Mammary epithelial cell (primary cell): ENCODE measurements around the gene PRDX5.

Source experiments
- EZH2 ChIP-seq: IDR thresholded peaks from 2 replicates; pipeline ENCODE4 v1.6.1; 2012; ENCODE audit warnings: low read length, inconsistent platforms, borderline replicate concordance
- TF ChIP-seq, protein P1 (sequence below), 2 donors: IDR thresholded peaks in 1 of 2; conservative IDR thresholded peaks in 1 of 2; 2 replicates each; pipeline ENCODE4 v1.5.1; 2011 to 2012; ENCODE audit warnings: inconsistent platforms in 2 of 2, low read length in 2 of 2, mild to moderate bottlenecking in 2 of 2, control low read depth in 1 of 2, low read depth in 1 of 2; ENCODE audit not compliant: insufficient read depth in 1 of 2; ENCODE audit errors: extremely low read depth in 1 of 2

- TF ChIP-seq, protein P1, sequence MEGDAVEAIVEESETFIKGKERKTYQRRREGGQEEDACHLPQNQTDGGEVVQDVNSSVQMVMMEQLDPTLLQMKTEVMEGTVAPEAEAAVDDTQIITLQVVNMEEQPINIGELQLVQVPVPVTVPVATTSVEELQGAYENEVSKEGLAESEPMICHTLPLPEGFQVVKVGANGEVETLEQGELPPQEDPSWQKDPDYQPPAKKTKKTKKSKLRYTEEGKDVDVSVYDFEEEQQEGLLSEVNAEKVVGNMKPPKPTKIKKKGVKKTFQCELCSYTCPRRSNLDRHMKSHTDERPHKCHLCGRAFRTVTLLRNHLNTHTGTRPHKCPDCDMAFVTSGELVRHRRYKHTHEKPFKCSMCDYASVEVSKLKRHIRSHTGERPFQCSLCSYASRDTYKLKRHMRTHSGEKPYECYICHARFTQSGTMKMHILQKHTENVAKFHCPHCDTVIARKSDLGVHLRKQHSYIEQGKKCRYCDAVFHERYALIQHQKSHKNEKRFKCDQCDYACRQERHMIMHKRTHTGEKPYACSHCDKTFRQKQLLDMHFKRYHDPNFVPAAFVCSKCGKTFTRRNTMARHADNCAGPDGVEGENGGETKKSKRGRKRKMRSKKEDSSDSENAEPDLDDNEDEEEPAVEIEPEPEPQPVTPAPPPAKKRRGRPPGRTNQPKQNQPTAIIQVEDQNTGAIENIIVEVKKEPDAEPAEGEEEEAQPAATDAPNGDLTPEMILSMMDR (conservative IDR thresholded peaks at IDR 0.05 in 1 of 2, IDR thresholded peaks at IDR 0.05 in 1 of 2; ENCODE audit: extremely low read depth in 1 of 2, insufficient read depth in 1 of 2, low read depth in 1 of 2, low read length in 2 of 2) = peak; percentile 70 to 90
- TF ChIP-seq EZH2 = no peak
Measured at GRCh38 chr11:64355078-64355940, 37.4 kb downstream of the PRDX5 start.
